Upper lobe of right lung (tissue), 1 donor: ENCODE data around the gene STARD10. TPM values are rescaled to one million over a fixed set of nuclear protein-coding genes. Genes with fewer than 3 reads are reported as not detected.

Experiments used
- ATAC-seq: fragments of 200-7000 bp; cut with Tn5 transposase; one replicate; pipeline ENCODE4 v1.9.1; 2020; ENCODE audit warnings: mild to moderate bottlenecking, moderate library complexity
- DNase-seq: peaks from one replicate; pipeline ENCODE4 v3.0.0-alpha.2; 2020
- H3K27ac ChIP-seq: fragments of 200-600 bp; one replicate; pipeline ENCODE4 v1.8.0; 2022
- H3K27me3 ChIP-seq: fragments of 200-600 bp; one replicate; pipeline ENCODE4 v1.8.0; 2022; ENCODE audit warnings: mild to moderate bottlenecking
- H3K36me3 ChIP-seq: fragments of 200-600 bp; one replicate; pipeline ENCODE4 v1.8.0; 2022
- H3K4me1 ChIP-seq: fragments of 200-600 bp; one replicate; pipeline ENCODE4 v1.8.0; 2022
- H3K4me3 ChIP-seq: fragments of 200-600 bp; one replicate; pipeline ENCODE4 v1.8.0; 2022; ENCODE audit warnings: mild to moderate bottlenecking
- H3K9me3 ChIP-seq: fragments of 200-600 bp; one replicate; pipeline ENCODE4 v1.8.0; 2022
- CTCF ChIP-seq: fragments of 200-600 bp; IDR thresholded peaks from one replicate; pipeline ENCODE4 v1.8.0; 2022; ENCODE audit warnings: antibody characterized with exemption
- intact Hi-C: fragments of 100-400 bp; cut with DNase I; formaldehyde crosslinking; loops from one replicate; pipeline ENCODE4 v1.11.0; 2022
- total RNA-seq: library from RNA; stranded (reverse); fragmentation: NEBNext Ultra II Directional; extraction: Animal tissue kit (Norgen Biotek cat#: 25700); gene quantifications from one replicate; pipeline ENCODE4 v1.2.1, GENCODE V29; 2021
- donor health status: DM: no; HTN: yes; CAD: no; lungs with severe emphysema.

The STARD10 gene
- total RNA-seq, 1 donor from 2014 or later, result 116 TPM

- H3K36me3 ChIP-seq, result peaks cover 29% of the 10 kb centered on the region
- no peak for TF ChIP-seq CTCF
- no peak overlapping the region for H3K4me3 ChIP-seq
- no peaks in the 10 kb centered on the region for H3K9me3 ChIP-seq
- H3K27ac ChIP-seq, result peak overlapping the region; percentile 53
- intact Hi-C loops, result loop anchor here (5.0 kb wide), 1 partner anchor 350 kb away; no protein-coding TSS in a partner anchor
- DNase-seq (no peak), ATAC-seq (no peak)
- H3K27me3 ChIP-seq, result no peaks in the 10 kb centered on the region
- peaks cover 40% of the 10 kb centered on the region for H3K4me1 ChIP-seq
Measured at GRCh38 chr11:72832301-72833082, 38.6 kb upstream of the STARD10 start.

GRCh38 chr11:72831521-72832300 is 37.9 kb upstream of the STARD10 start:
- ATAC-seq (peak; percentile 88), DNase-seq (peak; percentile 87)
- H3K4me3 ChIP-seq, result no peak overlapping the region
- H3K36me3 ChIP-seq, result peaks cover 22% of the 10 kb centered on the region
- intact Hi-C loops, result loop anchor here (5.0 kb wide), 1 partner anchor 351 kb away; no protein-coding TSS in a partner anchor
- peaks cover 41% of the 10 kb centered on the region for H3K4me1 ChIP-seq
- no peaks in the 10 kb centered on the region for H3K9me3 ChIP-seq
- peak; percentile 92 for TF ChIP-seq CTCF
- no peaks in the 10 kb centered on the region for H3K27me3 ChIP-seq
- peak overlapping the region; percentile 53 for H3K27ac ChIP-seq

- no peak overlapping the region for H3K4me3 ChIP-seq
- H3K27ac ChIP-seq, result no peak overlapping the region
- H3K27me3 ChIP-seq, result no peaks in the 10 kb centered on the region
- H3K36me3 ChIP-seq, result peaks cover 22% of the 10 kb centered on the region
- no peaks in the 10 kb centered on the region for H3K9me3 ChIP-seq
- intact Hi-C loops, result loop anchor here (5.0 kb wide), 1 partner anchor 352 kb away; no protein-coding TSS in a partner anchor
- peaks cover 31% of the 10 kb centered on the region for H3K4me1 ChIP-seq
- ATAC-seq, result no peak
- TF ChIP-seq CTCF, result no peak
- DNase-seq, result no peak
Measured at GRCh38 chr11:72829884-72830533, 36.2 kb upstream of the STARD10 start.

GRCh38 chr11:72829178-72829577 is 35.3 kb upstream of the STARD10 start:
- ATAC-seq (no peak), DNase-seq (no peak)
- peaks cover 22% of the 10 kb centered on the region for H3K4me1 ChIP-seq
- no peak overlapping the region for H3K27ac ChIP-seq
- H3K9me3 ChIP-seq, result no peaks in the 10 kb centered on the region
- no peaks in the 10 kb centered on the region for H3K27me3 ChIP-seq
- no peak overlapping the region for H3K4me3 ChIP-seq
- intact Hi-C loops, result no loop called here
- H3K36me3 ChIP-seq, result peaks cover 22% of the 10 kb centered on the region
- TF ChIP-seq CTCF, result no peak

GRCh38 chr11:72828692-72829101 is 34.9 kb upstream of the STARD10 start:
- TF ChIP-seq CTCF, result no peak
- DNase-seq, result no peak
- H3K27me3 ChIP-seq, result no peaks in the 10 kb centered on the region
- H3K27ac ChIP-seq, result peak overlapping the region; percentile 58
- no peak overlapping the region for H3K4me3 ChIP-seq
- H3K36me3 ChIP-seq, result peaks cover 22% of the 10 kb centered on the region
- ATAC-seq, result no peak
- H3K4me1 ChIP-seq, result peaks cover 20% of the 10 kb centered on the region
- no peaks in the 10 kb centered on the region for H3K9me3 ChIP-seq
- intact Hi-C loops, result no loop called here
